ENCODE results near the gene BAHD1. TPM values are rescaled to one million over a fixed set of nuclear protein-coding genes. Genes with fewer than 3 reads are reported as not detected.

BAHD1 gene
- total and polyA plus RNA-seq, 11 donors: 7.8 to 28.4 (median 16.1) TPM

GRCh38 chr15:40418126-40418525 is 22.6 kb upstream of the BAHD1 start:
- no peak for ATAC-seq
- peaks cover 0 to 61% (median 49%) of the 10 kb centered on the region in 9 donors for H3K36me3 ChIP-seq
- 90 to 94% (median 92%) methylated on average over 10 of the region's 10 CpGs for WGBS, 4 donors

DNA sequence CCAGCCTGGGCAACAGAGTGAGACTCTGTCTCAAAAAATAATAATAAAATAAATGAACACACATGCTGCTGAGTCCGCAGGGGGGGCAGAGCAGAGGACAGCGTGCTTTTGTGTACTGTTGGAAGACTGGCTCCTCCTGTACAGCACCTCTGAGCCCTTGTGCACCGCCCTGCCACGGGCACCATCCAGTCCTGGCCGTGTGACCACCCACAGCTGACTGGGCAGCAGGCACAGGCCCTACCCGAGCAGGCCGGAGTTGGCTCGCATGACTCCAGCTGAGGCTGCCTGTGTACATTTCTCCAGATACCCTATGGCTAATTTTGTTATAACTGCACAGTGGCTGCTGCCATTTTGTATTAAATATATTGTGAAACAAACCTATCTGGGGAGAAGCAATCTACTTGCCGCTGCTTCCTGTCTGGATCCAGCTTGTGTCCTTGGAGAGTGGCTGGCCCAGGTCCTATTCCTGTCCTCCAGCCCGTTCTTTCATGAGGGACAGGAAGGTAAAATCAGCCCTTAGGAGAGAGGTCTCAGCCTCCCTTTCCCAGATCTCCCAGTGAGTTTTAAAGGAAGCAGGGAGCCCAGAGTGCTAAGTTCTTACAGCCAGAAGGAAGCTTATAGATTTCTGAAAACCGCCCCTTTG is 20.6 kb upstream of the BAHD1 start:
- TF ChIP-seq POLR2A (IDR thresholded peaks at IDR 0.05) (no peak), CTCF (IDR thresholded peaks at IDR 0.05) (no peak)
- DNase-seq (peak in 3 of 5 donors; percentile 26 to 64 (median 43)), ATAC-seq (peak; percentile 61 to 82 (median 73))
- H3K9me3 ChIP-seq: no peaks in the 10 kb centered on the region
- no peaks in the 10 kb centered on the region for H3K27me3 ChIP-seq
- peaks cover 0 to 24% (median 18%) of the 10 kb centered on the region in 12 donors for H3K4me1 ChIP-seq
- intact Hi-C loops (cut with DNase I): loop anchor here (2.0 to 10.0 kb wide), 13 partner anchors 51 to 375 kb away; partner anchors contain the start of genes CCDC9B (in 5 of the 10) and INAFM2 (in 4 of the 10)
- H3K36me3 ChIP-seq: peaks cover 0 to 40% (median 28%) of the 10 kb centered on the region in 9 donors
- peak overlapping the region; percentile 13 to 76 (median 69) for H3K27ac ChIP-seq
- no peak overlapping the region for H3K4me3 ChIP-seq
- WGBS, 4 donors: 51 to 57% (median 53%) methylated on average over 8 to 11 of the region's 11 CpGs

More at GRCh38 chr15:40418126-40418525, 22.6 kb upstream of the BAHD1 start:
- intact Hi-C loops (cut with DNase I): loop anchor here in 2 of 10 donors (5.0 to 10.0 kb wide), 2 partner anchors 46 to 53 kb away; no protein-coding TSS in a partner anchor
- Histone ChIP-seq H3K4me1 (peaks cover 0 to 24% (median 18%) of the 10 kb centered on the region in 12 donors), H3K4me3 (no peak overlapping the region), H3K9me3 (no peaks in the 10 kb centered on the region), H3K27me3 (no peaks in the 10 kb centered on the region), H3K27ac (no peak overlapping the region)
- no peak for DNase-seq
- TF ChIP-seq POLR2A (IDR thresholded peaks at IDR 0.05) (no peak), CTCF (IDR thresholded peaks at IDR 0.05) (no peak)

GRCh38 chr15:40420793-40421192 is 20.0 kb upstream of the BAHD1 start:
- H3K27ac ChIP-seq: peak overlapping the region; percentile 13 to 76 (median 69)

More at GRCh38 chr15:40420793-40421192, 20.0 kb upstream of the BAHD1 start:
- Histone ChIP-seq H3K9me3 (no peaks in the 10 kb centered on the region), H3K4me3 (no peak overlapping the region), H3K27me3 (no peaks in the 10 kb centered on the region), H3K36me3 (peaks cover 0 to 34% (median 22%) of the 10 kb centered on the region in 9 donors), H3K4me1 (peaks cover 0 to 24% (median 18%) of the 10 kb centered on the region in 12 donors)
- DNase-seq (peak in 2 of 5 donors; percentile 32 to 53), ATAC-seq (peak; percentile 22 to 36 (median 28))
- TF ChIP-seq POLR2A (IDR thresholded peaks at IDR 0.05) (no peak), CTCF (IDR thresholded peaks at IDR 0.05) (no peak)
- WGBS, 4 donors: 38 to 61% (median 43%) methylated on average over 3 of the region's 3 CpGs
- intact Hi-C loops (cut with DNase I): loop anchor here (1.0 to 10.0 kb wide), 15 partner anchors 52 to 376 kb away; partner anchors contain the start of genes CCDC9B (in 5 of the 10) and INAFM2 (in 4 of the 10)
